HG03378 (cell line): Measurements from ENCODE around the gene SOCS6.
"Not testable (repeated sequence)": the region's sequence is repeated elsewhere in the genome, so short reads cannot be mapped to it uniquely, and the experiment has no call there.

Source experiments
- ATAC-seq: cut with Tn5 transposase; IDR thresholded peaks from one replicate; pipeline ENCODE4 v1.9.1; 2021; ENCODE audit warnings: mild to moderate bottlenecking, moderate library complexity; ENCODE audit not compliant: unreplicated experiment

Gene SOCS6

DNA sequence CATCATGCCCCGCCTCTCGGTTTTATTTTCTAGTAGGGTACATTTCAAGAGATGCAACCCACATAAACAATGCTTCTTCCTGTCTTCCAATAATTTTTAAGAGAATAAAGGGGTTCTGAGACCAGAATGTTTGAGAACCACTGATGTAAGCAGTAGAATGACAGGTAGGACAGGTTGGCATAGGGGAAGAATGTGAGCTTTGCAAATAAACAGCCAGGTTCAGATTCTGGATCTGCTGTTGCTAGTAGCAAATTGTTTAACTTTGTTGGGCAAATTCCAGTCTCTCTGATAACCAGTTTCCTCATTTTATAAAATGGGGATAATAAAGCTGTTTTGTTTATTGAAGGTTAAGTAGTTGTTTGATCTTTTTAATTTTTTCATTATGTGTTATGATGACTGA, 32.8 kb downstream of the SOCS6 start:
- no peak for ATAC-seq

DNA sequence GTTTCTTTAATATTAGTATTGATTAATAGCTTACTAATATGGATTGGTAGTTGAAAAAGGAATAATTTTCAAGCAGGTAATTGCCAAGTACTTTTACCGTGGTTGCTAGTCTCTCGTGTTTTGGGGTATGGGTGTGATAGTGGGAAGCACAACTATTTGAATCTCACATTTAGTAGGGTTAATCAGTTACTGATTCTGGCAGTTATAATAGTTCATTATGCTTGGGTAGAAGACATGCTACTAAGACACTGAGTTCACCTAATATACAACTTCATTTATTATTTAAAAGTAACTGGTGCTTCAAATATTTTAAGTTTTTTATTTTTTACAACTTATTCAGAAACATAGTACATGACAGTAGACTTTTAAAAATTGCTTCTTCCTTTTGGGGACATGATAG, 33.5 kb downstream of the SOCS6 start:
- no peak for ATAC-seq

DNA sequence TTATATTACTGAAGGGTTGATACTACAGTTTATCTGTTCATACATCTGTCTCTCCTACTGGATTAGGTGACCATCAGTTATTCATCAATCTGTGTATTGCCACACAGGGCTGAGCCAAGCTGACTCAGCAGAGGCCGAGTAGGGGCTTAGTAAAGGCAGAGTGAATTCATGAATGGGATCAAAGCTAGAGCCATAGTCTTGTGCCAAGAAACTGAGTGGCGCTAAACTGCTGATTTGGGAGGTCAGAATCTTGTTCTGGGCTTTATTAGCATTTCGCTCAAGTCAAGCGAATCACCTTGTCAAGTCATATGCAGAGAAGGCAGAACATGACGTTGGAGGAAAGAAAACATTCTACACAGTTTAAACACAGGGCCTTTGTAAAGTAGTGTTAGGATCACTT, 34.1 kb downstream of the SOCS6 start:
- no peak for ATAC-seq

DNA sequence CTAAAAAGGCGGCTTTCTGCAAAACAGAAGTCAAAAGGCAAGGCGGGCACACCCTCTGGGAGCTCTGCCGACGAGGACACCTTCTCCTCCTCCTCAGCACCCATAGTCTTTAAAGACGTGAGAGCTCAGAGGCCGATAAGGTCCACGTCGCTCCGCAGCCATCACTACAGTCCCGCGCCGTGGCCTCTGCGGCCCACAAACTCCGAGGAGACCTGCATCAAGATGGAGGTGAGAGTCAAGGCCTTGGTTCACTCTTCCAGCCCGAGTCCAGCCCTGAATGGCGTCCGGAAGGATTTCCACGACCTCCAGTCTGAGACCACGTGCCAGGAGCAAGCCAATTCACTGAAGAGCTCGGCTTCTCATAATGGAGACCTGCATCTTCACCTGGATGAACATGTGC, 36.1 kb downstream of the SOCS6 start:
- ATAC-seq: no peak

DNA sequence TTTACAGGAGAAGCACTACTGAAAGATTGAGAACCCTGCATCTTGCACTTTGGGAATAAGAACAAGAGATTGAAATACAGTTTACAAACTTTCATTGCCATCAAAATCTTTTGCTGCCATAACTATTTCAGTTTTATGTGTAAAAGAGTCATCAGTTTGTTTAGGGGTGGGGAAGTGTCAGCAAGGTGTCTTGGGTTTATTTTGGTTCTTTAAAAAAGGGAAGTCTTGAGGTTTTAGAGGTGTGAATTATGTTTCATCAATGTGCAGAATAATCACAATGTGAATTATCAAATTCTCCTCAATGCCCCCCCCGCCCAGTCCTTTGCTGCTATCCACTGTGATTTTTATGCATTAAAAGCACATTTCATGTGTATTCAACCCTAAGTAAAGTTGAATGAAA, 37.4 kb downstream of the SOCS6 start:
- no peak for ATAC-seq

DNA sequence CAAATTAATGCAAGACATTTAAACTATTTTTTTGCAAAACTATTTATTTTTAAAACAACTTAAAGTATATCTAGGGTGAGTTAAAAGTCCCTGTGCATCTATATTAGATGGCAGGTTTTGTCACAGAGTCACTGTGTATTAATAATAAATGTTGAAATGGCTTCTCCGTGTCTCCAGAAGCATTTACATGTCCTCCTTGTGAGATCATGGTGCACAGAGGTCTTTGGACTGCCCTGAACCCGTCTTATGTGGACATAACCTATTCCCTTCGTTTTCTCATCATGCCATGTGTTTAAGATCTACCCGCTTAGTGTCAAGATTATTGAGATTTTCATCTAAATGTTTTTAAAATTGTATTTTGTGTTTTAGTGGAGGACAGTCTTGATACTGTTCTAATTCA, 39.3 kb downstream of the SOCS6 start:
- ATAC-seq: no peak

DNA sequence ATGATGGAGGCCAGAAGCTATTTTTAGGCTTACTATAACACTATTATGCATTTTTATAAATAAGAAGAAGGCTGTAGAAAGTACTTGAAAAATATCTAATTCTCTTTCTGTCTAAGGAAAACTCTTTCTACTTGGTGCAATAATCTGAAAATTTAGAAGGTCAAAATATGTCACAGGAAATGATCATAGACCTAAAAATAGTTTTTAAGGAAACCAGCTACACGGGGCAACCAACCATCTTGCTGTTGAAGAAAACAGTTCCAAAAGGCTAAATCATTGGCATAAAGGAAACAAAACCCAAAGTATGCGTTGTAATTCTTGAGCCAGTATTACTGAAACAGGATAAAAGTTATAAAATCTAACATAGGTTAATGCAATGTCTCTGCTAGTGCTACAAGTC, 40.2 kb downstream of the SOCS6 start:
- no peak for ATAC-seq

DNA sequence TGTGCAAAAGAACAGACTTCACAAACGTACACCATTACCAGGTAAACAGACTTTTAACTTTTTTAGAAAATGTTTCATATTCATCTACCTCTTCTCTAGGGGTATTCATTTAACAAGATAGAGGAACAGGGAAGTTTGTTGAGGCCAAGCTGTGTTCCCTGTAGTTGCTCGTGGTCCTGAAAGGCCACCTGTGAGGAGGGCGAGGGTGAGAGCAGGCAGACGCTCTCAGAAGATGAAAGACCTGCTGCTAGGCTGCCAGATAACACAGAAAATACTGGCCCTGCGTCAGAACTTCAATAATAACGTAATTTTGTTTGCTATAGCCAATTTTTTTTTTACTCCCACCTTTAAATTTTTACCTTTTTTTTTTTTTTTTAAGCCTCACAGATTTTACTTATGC, 42.0 kb downstream of the SOCS6 start:
- ATAC-seq: no peak

DNA sequence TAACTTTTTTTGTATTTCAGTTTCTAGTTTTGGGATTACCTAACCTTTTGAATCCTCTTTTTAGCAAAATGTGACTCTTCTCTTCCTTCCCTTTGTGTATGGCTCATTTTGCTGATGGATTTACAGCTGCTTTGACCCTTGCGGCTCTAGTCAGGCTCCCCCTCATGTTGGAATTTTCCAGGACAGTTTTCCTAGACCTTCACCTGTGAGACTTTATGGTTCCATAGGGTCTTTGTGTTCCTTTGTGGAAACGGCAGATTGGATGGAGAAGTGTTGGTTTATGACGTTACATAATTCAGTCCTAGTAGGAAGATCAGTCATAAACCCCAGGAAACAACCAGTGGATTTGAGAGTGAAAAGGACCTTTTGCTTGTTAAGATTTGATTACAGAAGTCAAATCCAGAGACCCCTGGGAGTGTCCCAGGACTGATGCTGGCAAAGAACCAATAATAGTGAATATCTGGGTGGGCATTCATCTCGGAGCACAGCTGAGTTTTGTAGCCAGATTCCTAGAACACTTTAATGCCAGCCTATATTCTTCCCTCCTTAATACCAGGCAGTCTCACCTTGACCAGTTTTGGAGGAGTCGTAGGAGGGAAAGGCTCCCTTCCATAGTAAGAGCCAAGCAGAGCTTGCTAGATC, 42.7 kb downstream of the SOCS6 start:
- ATAC-seq: no peak

DNA sequence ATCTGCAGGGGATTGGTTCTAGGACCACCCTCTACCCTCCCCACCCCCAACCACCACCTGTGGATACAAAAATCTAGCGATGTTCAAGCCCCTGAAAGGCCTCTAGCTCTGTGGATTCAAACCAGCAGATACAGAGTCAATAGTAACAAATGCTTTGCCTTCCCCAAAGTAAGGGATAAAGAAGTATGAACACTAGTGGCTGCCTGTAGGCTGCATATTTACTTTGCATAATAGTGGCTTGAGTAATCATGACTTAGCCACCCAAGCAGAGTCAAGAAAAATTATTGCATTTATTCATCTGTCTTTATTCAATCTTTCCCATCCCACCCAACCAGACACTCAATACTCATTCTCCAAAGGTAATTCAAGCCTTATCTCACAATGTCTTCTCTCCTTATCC, 43.8 kb downstream of the SOCS6 start:
- no peak for ATAC-seq

DNA sequence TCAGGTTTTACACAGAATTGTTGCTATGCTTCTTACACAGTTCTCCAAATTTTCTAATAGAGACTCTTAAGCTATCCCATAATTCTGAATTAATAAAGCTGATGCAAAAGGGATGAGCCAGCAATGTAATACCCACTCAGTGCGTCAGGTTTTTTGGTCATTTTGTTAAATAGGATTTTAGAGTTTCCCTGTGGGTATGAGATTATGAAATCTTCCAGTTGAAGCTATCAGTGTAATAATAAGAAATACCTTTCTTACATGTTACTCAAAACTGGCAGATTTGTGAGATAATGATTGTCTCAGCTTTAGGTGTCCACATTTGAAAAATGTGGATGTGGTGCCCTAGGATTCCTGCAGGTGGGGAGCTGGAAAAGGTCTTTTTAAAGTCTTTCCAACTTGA, 44.5 kb downstream of the SOCS6 start:
- no peak for ATAC-seq

DNA sequence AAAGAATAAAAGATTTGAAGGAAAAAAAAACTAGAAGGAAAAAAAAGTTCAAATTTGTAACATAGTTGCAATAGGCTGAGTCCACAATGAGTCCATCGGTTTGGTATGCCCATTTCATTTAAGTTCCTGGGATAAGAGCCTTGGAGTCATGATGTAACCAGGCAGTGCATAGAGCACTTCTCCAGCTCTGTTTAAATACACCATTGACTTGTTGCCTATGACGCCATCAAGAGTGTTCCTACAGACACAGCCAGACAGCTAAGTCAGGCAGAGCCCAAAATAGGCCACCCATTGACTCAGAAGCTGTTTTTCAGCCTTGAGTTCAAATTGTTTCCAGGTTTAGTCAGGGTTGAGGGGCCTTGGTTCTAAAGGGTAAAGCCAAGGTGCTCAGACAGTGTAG, 44.9 kb downstream of the SOCS6 start:
- no peak for ATAC-seq

DNA sequence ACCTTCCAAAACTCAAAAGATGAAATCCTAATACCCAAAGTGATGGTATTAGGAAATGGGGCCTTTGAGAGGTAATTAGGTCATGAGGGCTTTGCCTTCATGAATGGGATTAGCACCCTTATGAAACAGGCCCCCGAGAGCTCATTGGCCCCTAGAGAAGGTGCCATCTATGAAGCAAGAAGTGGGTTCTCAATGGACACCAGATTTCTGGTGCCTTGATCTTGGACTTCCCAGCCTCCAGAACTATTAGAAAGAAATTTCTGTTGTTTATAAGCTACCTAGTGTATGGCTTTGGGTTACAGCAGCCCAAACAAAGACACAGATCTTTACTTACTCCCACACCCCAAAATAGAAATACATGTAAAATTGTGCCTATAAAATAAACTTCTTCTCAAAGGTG, 45.4 kb downstream of the SOCS6 start:
- no peak for ATAC-seq

DNA sequence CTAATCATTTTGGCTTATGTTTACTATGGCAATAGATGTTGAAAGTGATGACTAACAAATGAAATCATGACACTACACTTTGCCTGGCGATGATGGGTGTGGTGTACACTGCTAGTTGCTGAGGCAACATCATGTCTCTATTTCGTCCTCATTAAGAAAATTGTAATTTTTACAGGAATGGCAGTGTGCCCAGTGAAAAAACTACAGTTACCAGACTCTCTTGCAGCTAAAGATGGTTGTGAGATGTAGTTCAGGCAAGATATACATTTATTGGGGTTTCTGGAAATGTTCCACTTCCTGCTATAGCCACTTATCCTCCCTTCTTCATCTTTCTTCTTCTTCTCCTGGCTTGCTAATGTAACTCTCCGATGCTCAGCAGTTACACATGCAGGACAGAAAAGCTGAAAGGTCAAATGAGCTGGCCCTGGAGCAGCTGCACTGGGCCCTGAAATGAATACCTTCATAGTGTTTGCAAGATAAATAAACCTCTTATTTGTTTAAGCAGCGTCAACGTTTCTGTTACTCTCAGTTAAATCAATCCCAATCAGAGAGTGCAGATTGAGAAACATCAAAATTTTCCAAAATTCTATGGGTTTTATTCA, 46.0 kb downstream of the SOCS6 start:
- ATAC-seq: no peak

DNA sequence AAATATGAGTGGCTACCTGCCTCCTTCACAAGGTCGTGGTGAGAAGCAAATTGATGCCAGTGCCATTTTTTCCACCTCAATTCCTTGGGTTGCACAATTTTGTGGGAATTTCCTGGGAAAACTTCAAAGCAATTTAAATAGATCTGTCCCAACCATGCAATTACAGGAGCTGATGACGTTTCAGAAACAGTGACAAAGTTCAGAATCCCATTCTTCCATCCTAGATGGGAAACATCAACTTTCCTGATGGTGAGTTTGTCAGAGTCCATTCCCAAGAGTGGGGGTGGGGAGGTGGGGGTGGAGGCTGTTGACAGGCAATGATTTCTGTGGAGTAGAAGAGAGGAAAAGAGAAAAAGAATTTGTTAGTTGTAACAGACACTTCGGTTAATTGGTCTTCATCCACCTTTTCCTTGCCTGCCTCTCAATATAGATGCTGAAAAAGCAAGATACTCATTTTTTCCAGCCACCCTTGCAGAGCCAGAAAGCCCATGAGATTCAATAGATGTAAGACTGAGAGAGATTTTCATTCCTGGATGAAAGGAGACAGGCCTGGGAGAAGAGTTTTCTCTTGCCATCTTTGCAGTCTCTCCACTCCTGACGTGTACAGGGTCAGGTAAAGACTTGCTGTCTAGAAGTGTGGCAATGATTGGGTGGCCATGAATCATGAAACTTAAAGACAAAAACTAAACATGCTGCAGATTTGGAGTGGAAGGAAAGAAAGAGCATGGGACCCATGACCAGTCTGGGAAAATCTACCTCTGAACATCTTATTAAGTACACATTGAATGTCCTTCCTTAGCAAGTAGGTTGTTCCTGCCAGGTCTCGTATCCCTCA, 47.3 kb downstream of the SOCS6 start:
- no peak for ATAC-seq

DNA sequence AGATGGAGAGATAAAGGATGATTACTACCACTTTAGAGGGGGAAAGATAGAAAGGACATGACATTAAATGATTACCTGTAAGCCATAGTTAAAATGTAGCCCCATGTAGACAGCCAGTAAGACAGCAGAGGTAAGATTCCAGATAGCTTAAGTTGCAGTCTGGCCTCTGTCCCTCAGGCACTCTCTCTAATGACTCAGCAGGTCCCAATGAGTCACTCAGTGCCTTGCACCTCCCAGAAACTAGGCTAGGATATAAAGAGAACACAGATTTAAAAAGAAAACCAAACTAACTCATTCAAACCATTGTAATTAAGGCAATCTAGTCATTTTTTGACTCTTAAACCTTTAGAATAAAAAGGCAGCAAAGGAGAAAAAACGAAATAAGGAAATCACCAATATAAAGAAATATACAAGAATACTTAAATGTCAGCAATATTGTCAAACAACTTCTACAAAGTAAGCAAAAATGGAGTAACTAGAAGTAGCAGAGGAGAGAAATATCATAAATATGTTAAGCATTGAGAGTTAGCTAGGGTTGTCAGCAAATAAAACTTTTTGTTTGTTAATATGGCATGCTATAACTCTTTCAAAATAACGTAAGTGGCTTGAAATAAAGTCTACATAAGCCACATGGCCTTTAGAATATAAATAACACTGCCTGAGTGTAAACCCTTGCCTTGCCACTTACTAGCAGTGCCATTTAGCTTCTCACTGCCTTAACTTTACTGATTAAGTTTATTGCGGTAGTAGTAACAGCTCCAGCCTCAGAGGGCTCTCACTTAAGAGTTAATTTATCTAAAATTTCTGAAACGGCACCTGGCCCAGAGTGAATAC, 48.5 kb downstream of the SOCS6 start:
- ATAC-seq: no peak

DNA sequence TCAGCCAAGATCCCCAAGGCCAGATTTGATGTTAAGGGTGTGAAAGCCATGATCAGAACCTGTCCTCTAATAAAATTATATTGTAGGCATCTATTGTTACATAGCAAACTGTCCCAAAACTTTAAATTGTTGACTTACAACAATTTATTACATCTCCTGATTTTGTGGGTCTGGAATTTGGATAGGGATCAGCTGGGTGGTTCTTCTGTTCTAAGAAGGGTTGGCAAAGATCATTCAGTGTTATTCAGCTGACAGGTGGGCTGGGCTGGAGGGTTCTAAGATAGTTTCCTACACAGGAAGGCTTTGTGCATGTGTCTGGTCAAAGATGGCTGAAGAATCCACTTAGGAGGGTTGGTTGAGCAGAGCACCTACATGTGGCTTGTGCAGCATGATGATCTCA, 50.0 kb downstream of the SOCS6 start:
- no peak for ATAC-seq

DNA sequence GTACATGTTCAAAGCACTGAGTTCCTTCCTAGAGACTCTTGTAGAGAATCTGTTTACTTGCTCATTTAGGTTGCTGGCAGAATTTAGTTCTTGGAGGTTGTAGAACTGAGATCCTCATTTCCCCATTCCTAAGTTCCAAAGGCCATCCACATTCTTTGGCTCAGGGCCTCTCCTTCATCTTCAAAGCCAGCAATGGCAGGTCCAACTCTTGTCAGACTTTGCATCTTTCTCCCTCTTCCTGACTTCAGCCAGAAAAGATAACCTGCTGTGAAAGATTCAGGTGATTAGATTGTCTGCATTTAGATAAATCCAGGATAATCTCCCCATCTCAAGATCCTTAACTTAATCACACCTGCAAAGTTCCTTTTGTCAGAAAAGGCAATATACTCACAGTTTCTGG, 51.1 kb downstream of the SOCS6 start:
- ATAC-seq: no peak

DNA sequence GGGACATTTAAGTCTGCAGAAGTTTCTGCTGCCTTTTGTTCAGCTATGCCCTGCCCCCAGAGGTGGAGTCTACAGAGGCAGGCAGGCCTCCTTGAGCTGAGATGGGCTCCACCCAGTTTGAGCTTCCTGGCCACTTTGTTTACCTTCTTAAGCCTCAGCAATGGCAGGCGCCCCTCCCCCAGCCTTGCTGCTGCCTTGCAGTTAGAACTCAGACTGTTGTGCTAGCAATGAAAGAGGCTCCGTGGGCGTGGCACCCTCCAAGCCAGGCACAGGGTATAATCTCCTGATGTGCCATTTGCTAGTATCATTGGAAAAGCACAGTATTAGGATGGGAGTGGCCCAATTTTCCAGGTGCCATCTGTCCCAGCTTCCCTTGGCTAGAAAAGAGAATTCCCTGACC, 59.6 kb downstream of the SOCS6 start:
- ATAC-seq: not testable (repeated sequence)

DNA sequence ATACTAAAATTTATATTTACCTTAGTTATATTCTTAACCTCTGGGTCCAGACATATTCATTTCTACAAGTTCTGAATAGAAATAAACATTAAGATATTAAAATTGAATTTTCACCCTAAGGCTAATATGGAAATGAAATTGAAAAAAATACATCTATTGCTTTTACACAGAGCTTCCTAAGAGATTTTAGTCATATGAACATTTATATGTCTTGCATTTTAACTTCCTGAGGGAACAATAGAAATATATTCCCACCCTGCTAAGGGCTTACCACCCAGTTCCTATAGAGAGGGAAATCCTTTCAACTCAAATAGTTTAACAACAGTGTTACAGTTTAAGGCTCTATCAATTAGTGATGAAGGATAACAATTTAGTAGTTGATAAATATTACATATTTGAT, 60.5 kb downstream of the SOCS6 start:
- ATAC-seq: no peak

DNA sequence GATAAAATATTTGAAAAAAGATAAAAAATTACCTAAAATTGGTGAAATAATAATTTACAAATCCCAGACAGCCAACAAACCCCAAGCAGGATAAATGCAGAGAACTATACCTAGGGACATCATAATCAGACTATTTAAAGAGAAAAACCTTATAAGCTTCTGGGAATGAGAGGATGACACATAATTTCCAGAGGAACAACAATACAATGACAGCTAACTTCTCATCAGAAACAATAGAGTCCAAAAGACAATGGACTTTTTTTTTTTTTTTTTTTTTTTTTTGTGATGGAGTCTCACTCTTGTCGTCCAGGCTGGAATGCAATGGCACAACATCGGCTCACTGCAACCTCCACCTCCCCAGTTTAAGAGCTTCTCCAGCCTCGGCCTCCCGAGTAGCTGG, 65.2 kb downstream of the SOCS6 start:
- no peak for ATAC-seq
